HK-2 (cell line): ENCODE data around the gene MYO7B.

Experiments used
- DNase-seq: peaks from one replicate; pipeline ENCODE4 v3.0.0-alpha.2; 2018; ENCODE audit not compliant: unreplicated experiment

MYO7B gene

GRCh38 chr2:127572841-127573240 lies 37.4 kb downstream of the MYO7B start:
- no peak for DNase-seq

GRCh38 chr2:127573298-127573697 lies 37.8 kb downstream of the MYO7B start:
- no peak for DNase-seq

- DNase-seq, result no peak
Observed at GRCh38 chr2:127573771-127574170, 38.3 kb downstream of the MYO7B start.

GRCh38 chr2:127574656-127575055 lies 39.2 kb downstream of the MYO7B start:
- DNase-seq, result no peak

DNA sequence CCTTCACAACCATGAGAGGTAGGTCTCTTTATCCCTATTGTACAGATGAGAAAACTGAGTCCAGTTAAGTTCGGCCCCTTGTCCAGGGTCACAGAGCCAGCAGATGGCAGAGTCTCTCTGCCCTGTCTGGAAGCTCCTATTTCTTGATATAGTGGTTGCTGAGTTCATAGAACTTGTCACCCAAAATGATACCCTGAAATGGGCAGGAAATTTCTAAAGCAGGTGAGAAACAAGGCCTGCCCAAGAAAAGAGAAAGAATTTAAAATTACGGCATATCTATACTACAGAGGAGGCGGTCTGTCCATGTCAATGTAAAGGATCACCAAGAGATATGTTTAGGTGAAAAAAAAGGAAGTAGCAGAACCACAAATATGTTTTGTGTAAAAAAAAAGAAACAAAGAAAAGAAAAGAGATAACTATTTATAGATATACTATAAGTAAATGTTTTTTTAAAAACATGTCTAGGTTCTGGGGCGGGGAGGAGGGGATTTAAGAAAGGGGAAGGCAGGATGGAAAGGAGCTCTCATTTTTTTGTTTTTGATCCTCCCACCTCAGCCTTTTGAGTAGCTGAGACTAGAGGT lies 39.8 kb downstream of the MYO7B start:
- DNase-seq, result no peak

GRCh38 chr2:127575941-127576432 lies 40.5 kb downstream of the MYO7B start:
- DNase-seq, result no peak

- no peak for DNase-seq
Observed at GRCh38 chr2:127576433-127577207, 41.1 kb downstream of the MYO7B start.

DNA sequence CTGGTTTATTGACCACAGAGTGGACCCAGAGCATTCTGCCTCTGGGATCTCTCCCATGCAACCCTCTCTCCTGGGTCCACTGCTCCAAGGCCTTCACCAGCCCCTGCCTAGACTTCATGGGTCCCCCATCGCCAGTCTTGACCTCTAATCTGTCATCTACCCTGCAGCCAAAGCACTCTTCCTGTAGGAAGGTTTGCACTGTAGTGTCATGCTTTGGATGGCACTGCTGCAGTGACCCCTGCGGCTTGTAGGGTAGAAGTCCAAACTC lies 41.7 kb downstream of the MYO7B start:
- DNase-seq, result no peak

- no peak for DNase-seq
Observed at GRCh38 chr2:127577503-127577902, 42.0 kb downstream of the MYO7B start.

GRCh38 chr2:127577973-127578372 lies 42.5 kb downstream of the MYO7B start:
- no peak for DNase-seq

GRCh38 chr2:127578411-127578810 lies 42.9 kb downstream of the MYO7B start:
- DNase-seq, result no peak

DNA sequence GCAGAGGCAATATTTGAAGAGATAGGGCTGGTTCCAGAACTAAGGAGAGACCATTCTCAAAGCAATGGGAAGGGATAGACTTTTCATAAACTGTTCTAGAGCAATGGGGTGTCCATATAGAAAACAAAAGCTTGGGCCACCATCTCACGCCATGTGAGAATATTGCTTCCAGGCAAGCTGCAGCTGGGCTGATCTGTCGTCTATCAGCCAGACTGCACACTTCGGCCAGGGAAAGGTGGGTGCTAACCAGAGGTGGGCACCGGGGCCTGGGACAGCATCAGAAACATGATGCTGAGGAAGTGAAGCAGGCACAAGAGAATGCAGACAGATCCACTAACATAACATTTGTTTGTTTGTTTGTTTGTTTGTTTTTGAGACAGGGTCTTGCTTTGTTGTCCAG lies 43.7 kb downstream of the MYO7B start:
- no peak for DNase-seq

- DNase-seq, result no peak
Observed at GRCh38 chr2:127580167-127581049, 44.9 kb downstream of the MYO7B start.

GRCh38 chr2:127581050-127581345 lies 45.5 kb downstream of the MYO7B start:
- no peak for DNase-seq

GRCh38 chr2:127581516-127582490 lies 46.3 kb downstream of the MYO7B start:
- no peak for DNase-seq

DNA sequence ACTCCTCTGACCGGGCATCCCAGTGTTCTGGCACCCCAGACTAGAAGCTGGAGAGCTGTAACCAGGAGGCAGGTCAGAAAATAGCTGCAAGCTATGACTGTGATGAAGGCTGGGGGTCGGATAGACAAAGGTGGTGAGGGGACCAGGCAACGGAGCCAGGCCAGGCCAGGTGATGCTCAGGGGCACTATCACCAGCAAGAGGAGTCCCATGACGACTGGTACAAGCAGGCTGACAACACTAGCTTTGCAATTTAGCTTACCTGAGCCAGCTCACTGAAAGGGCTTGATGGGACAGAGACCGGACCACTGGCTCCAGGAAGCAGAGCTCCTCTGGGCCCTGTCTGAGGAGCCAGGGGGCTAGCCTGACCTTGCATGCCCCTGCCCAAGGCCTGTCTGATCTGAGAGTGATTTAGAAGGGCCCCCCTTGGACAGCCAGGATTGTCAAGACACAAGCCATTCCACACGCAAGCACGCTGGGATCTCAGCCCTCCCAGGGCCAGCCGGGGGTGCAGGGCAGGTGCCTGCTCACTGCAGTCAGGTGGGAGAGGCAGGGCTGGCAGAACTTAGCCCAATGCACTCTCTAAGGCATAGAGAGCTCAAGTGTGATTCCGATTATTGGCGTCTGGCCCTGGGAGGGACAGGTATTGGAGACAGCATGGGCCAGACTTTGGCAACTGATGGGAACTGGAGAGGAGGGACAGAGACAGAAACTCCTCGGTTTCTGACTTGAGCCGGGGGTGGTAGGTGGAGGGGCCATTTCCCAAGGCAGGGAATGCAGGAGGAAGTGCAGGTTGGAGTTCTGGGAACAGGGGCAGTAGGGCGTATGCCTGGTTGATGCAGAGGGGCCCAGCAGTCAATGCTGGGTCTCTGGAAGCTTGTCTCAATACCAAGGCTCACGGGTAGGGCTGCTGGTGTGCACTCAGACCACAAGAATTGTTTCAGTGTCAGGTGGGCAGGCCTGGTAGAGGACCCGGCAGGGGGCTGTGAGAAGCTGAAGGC lies 47.7 kb downstream of the MYO7B start:
- no peak for DNase-seq

DNA sequence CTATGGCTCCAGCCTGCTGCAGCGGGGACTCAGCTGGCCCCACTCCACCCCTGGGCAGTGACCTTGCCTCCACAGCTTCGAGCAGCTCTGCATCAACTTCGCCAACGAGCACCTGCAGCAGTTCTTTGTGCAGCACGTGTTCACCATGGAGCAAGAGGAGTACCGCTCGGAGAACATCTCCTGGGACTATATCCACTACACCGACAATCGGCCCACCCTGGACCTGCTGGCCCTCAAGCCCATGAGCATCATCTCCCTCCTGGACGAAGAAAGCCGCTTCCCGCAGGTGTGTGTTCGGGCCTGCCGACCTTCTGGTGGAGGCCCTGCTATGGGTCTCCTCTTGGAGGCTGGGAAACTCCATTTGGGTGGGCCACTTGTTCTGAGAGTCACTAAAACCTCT lies 48.6 kb downstream of the MYO7B start:
- no peak for DNase-seq

DNA sequence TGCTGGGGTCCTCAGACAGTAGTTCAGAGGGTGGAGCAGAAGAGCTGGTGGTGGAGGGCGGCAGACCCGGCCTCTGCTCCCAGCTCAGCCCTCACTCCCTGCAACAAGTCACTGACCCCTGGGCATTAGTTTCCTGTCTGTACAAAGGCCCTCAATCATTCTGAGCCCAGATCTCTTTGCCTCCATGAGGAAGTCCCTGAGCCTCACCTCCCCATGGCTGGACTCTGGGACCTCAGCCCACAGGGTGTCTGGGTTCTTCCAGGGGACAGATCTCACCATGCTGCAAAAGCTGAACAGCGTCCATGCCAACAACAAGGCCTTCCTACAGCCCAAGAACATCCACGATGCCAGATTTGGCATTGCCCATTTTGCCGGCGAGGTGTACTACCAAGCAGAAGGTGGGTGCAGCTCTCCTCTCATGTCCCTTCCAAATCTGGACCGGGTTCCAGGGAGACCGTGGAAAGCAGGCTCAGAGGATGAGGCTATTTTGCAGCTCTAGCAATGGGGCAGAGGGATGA lies 49.1 kb downstream of the MYO7B start:
- no peak for DNase-seq

DNA sequence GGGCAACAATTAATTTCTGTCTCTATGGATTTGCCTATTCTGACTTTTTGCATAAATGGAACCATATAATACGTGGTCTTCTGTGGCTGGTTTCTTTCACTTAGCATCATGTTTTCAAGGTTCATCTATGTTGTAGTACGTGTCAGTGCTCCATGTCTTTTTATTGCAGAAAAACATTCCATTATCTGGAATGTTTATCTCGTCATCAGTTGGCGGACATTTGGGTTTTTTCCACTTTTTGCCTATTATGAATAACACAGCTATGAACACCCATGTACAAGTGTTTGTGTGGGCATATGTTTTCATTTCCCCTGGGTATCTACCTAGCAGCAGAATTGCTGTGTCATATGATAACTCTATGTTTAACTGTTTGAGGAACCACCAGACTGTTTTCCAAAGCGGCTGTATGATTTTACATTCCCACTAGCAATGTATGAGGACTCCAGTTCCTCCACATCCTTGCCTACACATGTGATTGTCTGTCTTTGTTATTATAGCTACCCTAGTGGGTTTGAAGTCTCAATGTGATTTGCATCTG lies 49.9 kb downstream of the MYO7B start:
- no peak for DNase-seq

DNA sequence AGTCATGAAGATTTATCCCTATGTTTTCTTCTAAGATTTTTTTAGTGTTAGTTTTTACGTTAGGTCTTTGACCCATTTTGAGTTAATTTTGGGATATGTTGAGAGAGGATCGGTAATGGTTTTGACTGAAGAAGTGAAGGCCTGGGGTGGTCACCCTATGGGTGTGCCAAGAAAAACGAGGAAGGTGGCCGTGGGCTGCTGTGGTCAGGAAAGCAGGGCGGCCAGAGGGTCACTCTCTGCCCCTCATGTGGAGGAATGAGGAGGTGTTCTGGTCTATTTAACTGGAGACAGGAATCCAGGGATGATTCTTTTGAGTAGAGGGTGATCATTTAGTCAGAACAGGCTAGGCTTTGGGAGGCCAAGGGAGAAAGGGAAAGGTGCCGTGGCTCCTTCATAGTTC lies 50.7 kb downstream of the MYO7B start:
- DNase-seq, result no peak
